Transverse colon (tissue), 4 donors: Measurements from ENCODE around the gene MYMK. TPM values are rescaled to one million over a fixed set of nuclear protein-coding genes. Genes with fewer than 3 reads are reported as not detected.

Experiments used
- DNase-seq: peaks from one replicate; pipeline ENCODE4 v3.0.0-alpha.2; 2019
- H3K27ac ChIP-seq, 4 donors: fragments of 200-600 bp; sonication (generic); 2 replicates each; pipeline ENCODE4 v1.5.1; 2016 to 2018; ENCODE audit warnings: inconsistent platforms in 4 of 4
- H3K27me3 ChIP-seq: fragments of 200-600 bp; sonication (generic); 2 replicates; pipeline ENCODE4 v1.5.1; 2017; ENCODE audit warnings: inconsistent platforms
- H3K36me3 ChIP-seq, 4 donors: fragments of 200-600 bp; sonication (generic); 2 replicates each; pipeline ENCODE4 v1.5.1; 2017 to 2019; ENCODE audit warnings: inconsistent platforms in 4 of 4
- H3K4me1 ChIP-seq, 4 donors: fragments of 200-600 bp; sonication (generic); 2 replicates each; pipeline ENCODE4 v1.5.1; 2017 to 2020; ENCODE audit warnings: inconsistent platforms in 4 of 4
- H3K4me3 ChIP-seq, 4 donors: fragments of 200-600 bp; sonication (generic); 1 replicate in 1 of 4; 2 replicates in 3 of 4; pipeline versions ENCODE4 v1.5.1 to v1.6.1; 2017 to 2019; ENCODE audit warnings: inconsistent platforms in 4 of 4
- H3K9me3 ChIP-seq, 2 donors: fragments of 200-600 bp; sonication (generic); 2 replicates each; pipeline ENCODE4 v1.5.1; 2017 to 2019; ENCODE audit warnings: inconsistent platforms in 2 of 2
- CTCF ChIP-seq, 5 experiments: fragments of 200-600 bp in 3 of 5; fragments of 450-650 bp in 2 of 5; sonication (generic) in 3 of 5; IDR thresholded peaks; 1 replicate in 2 of 5; 2 replicates in 3 of 5; pipeline ENCODE4 v1.5.1; 2016 to 2017; ENCODE audit warnings: antibody characterized with exemption in 5 of 5, inconsistent platforms in 3 of 5, mild to moderate bottlenecking in 2 of 5, moderate library complexity in 1 of 5
- EP300 ChIP-seq: sonication (generic); formaldehyde crosslinking; IDR thresholded peaks from one replicate; pipeline ENCODE4 v1.6.1; 2017; ENCODE audit warnings: antibody characterized with exemption, low read depth
- POLR2A ChIP-seq: fragments of 450-650 bp; IDR thresholded peaks from one replicate; pipeline ENCODE4 v1.6.1; 2016; ENCODE audit warnings: antibody characterized with exemption, mild to moderate bottlenecking, moderate library complexity
- POLR2AphosphoS5 ChIP-seq, 3 donors: sonication (generic); formaldehyde crosslinking; IDR thresholded peaks; one replicate each; pipeline ENCODE4 v1.6.1; 2016; ENCODE audit warnings: antibody characterized with exemption in 3 of 3
- WGBS, 2 donors: methylation state at CpG; one replicate each; pipeline ENCODE4 v1.1.5; 2018; ENCODE audit warnings: low coverage in 1 of 2; 5-methylcytosine and 5-hydroxymethylcytosine counted together
- in situ Hi-C, 4 donors: fragments of 200-750 bp; cut with MboI; loops; one replicate each; pipeline versions ENCODE4 v1.15.0 to v1.15.1; 2017; ENCODE audit warnings: low sequenced_read_pairs in 3 of 4, low pct_ligation_motif_present in 1 of 4, low pct_unique_long_range_greater_than_20kb in 1 of 4
- intact Hi-C: fragments of 100-400 bp; cut with DNase I; formaldehyde crosslinking; loops from one replicate; pipeline ENCODE4 v1.15.1; 2023; ENCODE audit warnings: low total_unique reads
- total RNA-seq, 4 donors: library from RNA; depleted of rRNA; stranded (reverse); fragments of >200 nt; gene quantifications; one replicate each; pipeline ENCODE4 v1.1.0, GENCODE V29; 2016

Gene MYMK
- total RNA-seq, 4 donors from 2014 or later: not detected

GRCh38 chr9:133476941-133477340 lies 47.8 kb downstream of the MYMK start:
- intact Hi-C loops (no loop called here), in situ Hi-C loops (loop anchor here in 1 of 4 donors (25.0 kb wide), 1 partner anchor 290 kb away; no protein-coding TSS in a partner anchor)
- Histone ChIP-seq H3K9me3 (no peaks in the 10 kb centered on the region), H3K4me3 (no peak overlapping the region), H3K36me3 (no peaks in the 10 kb centered on the region), H3K4me1 (peaks cover 7 to 20% (median 16%) of the 10 kb centered on the region in 4 donors), H3K27ac (no peak overlapping the region), H3K27me3 (peaks cover 21% of the 10 kb centered on the region)
- WGBS, 2 donors: 97% methylated on average over 9 of the region's 21 CpGs; no CpG with 5 or more reads in 1 of the 2 donors
- no peak for DNase-seq
- TF ChIP-seq CTCF (IDR thresholded peaks at IDR 0.05): no peak
- TF ChIP-seq POLR2AphosphoS5 (IDR thresholded peaks at IDR 0.05): no peak
- no peak for TF ChIP-seq EP300
- TF ChIP-seq POLR2A: no peak

DNA sequence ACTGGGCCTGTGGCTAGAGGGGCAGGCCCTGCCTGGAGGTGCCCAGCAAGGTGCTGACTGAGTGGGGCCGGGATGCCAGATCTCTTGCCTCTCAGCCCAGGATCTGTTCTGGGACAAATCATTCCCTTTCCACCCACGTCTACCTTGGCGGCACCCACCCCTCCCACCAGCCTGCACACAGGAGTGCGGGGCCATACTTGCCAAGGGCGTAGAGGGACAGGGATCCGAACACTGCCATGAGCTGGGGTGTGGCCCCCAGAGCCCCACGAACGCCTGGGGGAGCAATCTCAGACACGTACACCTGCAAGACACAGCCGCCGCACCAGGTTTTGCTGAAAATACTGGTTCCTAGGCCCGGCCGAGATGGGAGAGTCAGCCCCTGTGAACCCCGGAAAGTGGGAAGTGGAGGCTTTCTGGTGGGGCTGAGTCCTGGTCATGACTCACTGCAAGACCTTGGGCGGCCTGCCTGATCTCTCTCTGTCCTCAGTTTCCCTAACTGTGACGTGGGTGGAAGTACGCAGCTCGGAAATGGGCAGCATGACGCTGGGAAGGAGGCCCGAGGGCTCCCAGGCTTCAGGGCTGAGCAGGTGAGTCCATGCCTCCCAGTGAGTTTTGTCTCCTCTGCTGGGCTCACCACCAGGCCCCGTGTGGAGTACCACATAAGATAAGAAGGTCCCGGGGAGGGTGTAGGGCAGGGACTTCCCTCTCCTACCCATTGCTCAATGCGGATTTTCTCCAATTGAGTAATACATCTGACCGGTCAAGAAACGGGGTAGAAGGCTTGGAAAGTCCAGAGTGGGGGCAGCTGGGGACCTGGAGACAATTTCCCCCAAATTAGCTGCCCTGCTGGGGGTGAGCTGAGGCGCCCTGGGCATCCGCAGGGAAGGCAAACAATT lies 48.5 kb downstream of the MYMK start:
- no peak for TF ChIP-seq POLR2AphosphoS5 (IDR thresholded peaks at IDR 0.05)
- TF ChIP-seq POLR2A: no peak
- no peak for TF ChIP-seq CTCF (IDR thresholded peaks at IDR 0.05)
- TF ChIP-seq EP300: no peak
- Histone ChIP-seq H3K27me3 (peaks cover 17% of the 10 kb centered on the region), H3K9me3 (no peaks in the 10 kb centered on the region), H3K4me3 (no peak overlapping the region), H3K36me3 (no peaks in the 10 kb centered on the region), H3K27ac (no peak overlapping the region), H3K4me1 (peaks cover 7 to 27% (median 20%) of the 10 kb centered on the region in 4 donors)
- in situ Hi-C loops: loop anchor here in 1 of 4 donors (25.0 kb wide), 1 partner anchor 289 kb away; no protein-coding TSS in a partner anchor
- DNase-seq: no peak
- intact Hi-C loops: no loop called here
- WGBS, 2 donors: 79% methylated on average over 27 of the region's 27 CpGs; no CpG with 5 or more reads in 1 of the 2 donors

DNA sequence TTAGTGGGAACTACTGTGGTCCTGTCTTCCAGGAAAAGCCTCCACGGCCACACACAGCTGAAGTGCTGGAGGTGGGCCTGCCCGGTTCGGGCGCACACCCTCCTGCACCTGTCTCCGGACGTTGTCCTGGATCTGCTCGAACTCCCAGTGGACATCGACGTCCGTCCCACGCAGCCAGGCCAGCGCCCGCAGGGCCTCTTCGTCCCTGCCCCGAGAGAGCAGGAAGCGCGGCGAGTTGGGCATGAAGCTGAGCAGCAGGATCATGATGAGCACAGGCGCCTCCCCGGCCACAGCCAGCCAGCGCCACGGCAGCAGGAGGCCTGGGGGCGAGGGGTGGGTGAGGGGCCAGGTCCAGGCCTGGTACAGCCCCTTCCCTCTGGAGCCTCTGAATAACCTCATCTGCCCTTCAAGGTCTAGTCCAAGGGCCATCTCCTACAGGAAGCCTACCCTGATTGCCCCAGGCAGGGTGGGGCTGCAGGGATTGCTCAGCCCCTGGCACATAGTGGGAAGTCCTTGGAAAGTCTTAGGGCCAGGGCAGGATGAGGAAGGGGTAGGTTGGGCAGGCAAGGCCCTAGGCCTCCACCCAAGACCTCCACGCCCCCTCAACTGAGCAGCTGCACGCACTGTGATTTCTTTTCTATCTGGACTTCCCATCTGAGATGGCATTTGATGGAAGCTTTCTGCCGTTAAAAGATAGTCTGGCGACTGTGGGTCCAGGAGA lies 49.3 kb downstream of the MYMK start:
- no peak for DNase-seq
- peaks cover 7 to 35% (median 24%) of the 10 kb centered on the region in 4 donors for H3K4me1 ChIP-seq
- in situ Hi-C loops (loop anchor here in 1 of 4 donors (25.0 kb wide), 1 partner anchor 288 kb away; no protein-coding TSS in a partner anchor), intact Hi-C loops (no loop called here)
- no peaks in the 10 kb centered on the region for H3K36me3 ChIP-seq
- WGBS, 2 donors: 67 to 88% methylated on average over 1 to 16 of the region's 27 CpGs
- no peak overlapping the region for H3K27ac ChIP-seq
- H3K4me3 ChIP-seq: no peak overlapping the region
- TF ChIP-seq CTCF (IDR thresholded peaks at IDR 0.05) (no peak), POLR2A (no peak), POLR2AphosphoS5 (IDR thresholded peaks at IDR 0.05) (no peak), EP300 (no peak)
- H3K9me3 ChIP-seq: no peaks in the 10 kb centered on the region
- H3K27me3 ChIP-seq: peaks cover 10% of the 10 kb centered on the region

DNA sequence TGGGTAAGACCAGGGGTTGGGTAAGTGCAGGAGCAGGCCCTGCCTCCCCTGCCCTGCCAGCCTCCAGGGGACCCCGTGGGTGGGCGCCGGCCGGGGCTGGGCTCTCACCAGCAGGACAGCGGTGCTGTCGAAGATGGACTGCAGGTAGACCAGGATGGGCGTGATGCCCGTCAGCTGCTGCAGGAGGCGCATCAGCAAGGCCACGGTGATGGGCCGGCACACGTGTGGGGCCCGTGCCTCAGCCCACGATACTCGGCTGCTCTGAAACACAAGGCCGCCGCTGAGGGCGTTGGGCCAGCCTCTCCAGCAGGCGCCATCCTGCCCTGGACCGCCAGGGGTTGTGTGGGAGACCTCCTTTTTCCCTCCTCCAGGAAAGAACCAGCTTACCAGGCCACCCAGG lies 49.9 kb downstream of the MYMK start:
- TF ChIP-seq POLR2A: no peak
- TF ChIP-seq EP300: no peak
- TF ChIP-seq CTCF (IDR thresholded peaks at IDR 0.05): no peak
- no peak for TF ChIP-seq POLR2AphosphoS5 (IDR thresholded peaks at IDR 0.05)
- H3K27me3 ChIP-seq: peaks cover 6% of the 10 kb centered on the region
- peaks cover 7 to 41% (median 25%) of the 10 kb centered on the region in 4 donors for H3K4me1 ChIP-seq
- no peaks in the 10 kb centered on the region for H3K36me3 ChIP-seq
- H3K4me3 ChIP-seq: no peak overlapping the region
- DNase-seq: no peak
- no peaks in the 10 kb centered on the region for H3K9me3 ChIP-seq
- no peak overlapping the region for H3K27ac ChIP-seq
- in situ Hi-C loops: loop anchor here in 1 of 4 donors (25.0 kb wide), 1 partner anchor 288 kb away; no protein-coding TSS in a partner anchor
- intact Hi-C loops: no loop called here
- WGBS, 2 donors: 81% methylated on average over 20 of the region's 20 CpGs; no CpG with 5 or more reads in 1 of the 2 donors
